ENCODE results near the gene FN1.

GRCh38 chr2:215401896-215402379 lies 33.9 kb downstream of the FN1 start:
- TF ChIP-seq YY1 (IDR thresholded peaks at IDR 0.05; ENCODE audit: low read depth): no peak
- TF ChIP-seq MAX (IDR thresholded peaks at IDR 0.05): no peak
- no peak for TF ChIP-seq CEBPB (IDR thresholded peaks at IDR 0.05)

Data from Ishikawa (cell line).